Activated CD8-positive, alpha-beta memory T cell treated with anti-CD3 and anti-CD28 coated beads for 36 hours (primary cell): ENCODE measurements around the gene SLAMF7. TPM values are rescaled to one million over a fixed set of nuclear protein-coding genes. Genes with fewer than 3 reads are reported as not detected.

ENCODE experiments used
- CTCF ChIA-PET: fragments of 350-600 bp; sonication (Branson Sonifier 250); formaldehyde crosslinking; loops from one replicate; lab custom pipeline; 2021; ENCODE audit warnings: antibody characterized with exemption; lab: Charles Lee
- POLR2A ChIA-PET: fragments of 350-600 bp; sonication (Branson Sonifier 250); formaldehyde crosslinking; loops from one replicate; lab custom pipeline; 2021; ENCODE audit warnings: antibody characterized with exemption; lab: Charles Lee
- total RNA-seq, 2 experiments: library from RNA; stranded (reverse); gene quantifications; one replicate each; pipeline ENCODE4 v1.2.3, GENCODE V29; 2021

Gene SLAMF7
- total RNA-seq, 2 experiments from 2014 or later: 75.2 to 75.4 TPM

- CTCF ChIA-PET: interaction anchor here (1.0 to 5.1 kb wide), 5 partner anchors 30 to 64 kb away, joined by 3 to 29 read pairs (median 3); no protein-coding TSS in a partner anchor
- POLR2A ChIA-PET: no interaction called here
These were observed 776 bp upstream of the SLAMF7 start for GRCh38 chr1:160738271-160738670.

DNA sequence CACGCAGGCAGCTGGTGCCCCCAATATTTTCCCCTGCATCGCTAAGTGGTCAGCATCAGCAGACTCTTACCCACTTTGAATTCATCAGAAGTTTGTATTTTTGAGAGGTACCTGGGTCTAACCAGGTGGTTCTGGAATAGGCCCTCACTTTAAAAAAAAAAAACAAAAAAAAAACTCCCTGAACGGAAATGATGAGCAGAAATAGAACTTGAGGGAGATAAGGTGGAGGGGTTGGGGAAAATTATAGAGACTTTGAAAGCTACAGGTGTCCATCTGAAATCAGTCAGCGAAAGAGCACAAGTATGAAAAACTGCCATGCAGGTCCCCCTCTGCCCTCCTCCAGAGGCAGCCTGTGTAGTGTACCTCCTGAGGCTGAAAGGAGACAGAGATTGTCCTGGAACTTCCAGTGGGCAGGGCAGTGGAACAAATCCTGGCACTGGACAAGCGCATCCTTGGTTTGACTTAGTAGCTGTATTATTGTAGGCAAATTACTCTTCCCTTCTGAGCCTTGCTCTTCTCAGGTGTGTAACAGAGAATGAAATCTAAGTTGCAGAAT lies 1.2 kb downstream of the SLAMF7 start:
- POLR2A ChIA-PET: interaction anchor here (0.9 kb wide), 2 partner anchors 13 to 32 kb away, joined by 3 to 4 read pairs; no protein-coding TSS in a partner anchor
- CTCF ChIA-PET: interaction anchor here (0.8 to 5.1 kb wide), 9 partner anchors 15 to 95 kb away, joined by 3 to 29 read pairs (median 3); partner anchors contain the start of gene CD48

DNA sequence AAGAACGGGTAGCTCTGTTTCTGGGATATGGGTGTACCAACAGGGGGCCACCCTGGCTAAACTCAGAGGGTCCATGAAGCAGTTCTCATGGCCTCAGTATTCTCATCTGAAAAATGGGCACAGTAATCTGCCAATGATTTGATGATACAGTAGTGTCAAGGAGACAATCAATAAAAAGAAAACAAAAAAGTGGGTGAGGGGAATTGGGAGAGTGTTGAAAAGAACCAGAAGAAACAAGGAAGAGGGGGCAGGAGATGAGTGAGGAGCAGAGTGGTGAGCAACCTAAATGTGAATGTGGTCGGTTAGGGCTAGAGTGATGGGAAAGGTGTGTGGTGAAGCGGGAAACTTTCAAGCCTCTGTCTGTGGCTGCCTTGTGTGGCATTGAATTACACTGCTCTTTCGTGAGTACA lies 2.0 kb downstream of the SLAMF7 start:
- POLR2A ChIA-PET: no interaction called here
- CTCF ChIA-PET: interaction anchor here (0.8 to 5.1 kb wide), 8 partner anchors 15 to 66 kb away, joined by 3 to 29 read pairs (median 3); no protein-coding TSS in a partner anchor

DNA sequence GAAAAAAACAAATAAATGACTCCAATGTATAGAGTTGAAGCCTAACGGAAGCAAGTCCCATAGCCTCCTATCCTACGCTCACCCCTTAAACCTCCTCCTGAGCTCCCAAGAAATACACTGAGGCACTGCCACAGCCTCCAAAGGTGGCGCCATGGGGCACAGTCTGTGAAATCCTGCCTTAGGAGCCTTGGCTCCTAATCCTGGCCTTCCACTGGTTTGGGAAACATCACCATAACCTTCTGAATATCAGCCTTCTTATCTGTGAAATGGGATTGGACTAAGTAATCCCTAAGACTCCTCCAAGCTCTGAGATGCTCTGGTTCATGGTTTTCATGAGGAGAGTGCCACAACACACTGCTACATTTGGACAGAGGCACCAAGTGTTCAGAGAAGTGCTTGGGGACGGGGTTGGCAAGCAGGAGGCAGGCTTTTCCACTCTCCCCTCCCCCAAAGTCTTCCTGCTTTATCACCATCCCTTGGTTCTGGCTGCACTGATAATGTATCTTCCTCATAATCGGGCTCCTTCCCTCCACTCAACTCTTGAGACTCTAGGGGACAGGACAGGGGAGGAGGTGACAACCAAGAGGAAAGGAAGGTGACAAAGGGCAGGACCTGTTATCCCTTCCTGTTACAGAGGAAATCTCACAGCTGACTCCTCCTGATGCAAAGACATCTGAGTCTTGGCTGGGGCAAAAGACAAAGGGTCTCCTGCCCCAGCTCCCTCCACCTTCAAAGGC lies 2.7 kb downstream of the SLAMF7 start:
- POLR2A ChIA-PET: no interaction called here

DNA sequence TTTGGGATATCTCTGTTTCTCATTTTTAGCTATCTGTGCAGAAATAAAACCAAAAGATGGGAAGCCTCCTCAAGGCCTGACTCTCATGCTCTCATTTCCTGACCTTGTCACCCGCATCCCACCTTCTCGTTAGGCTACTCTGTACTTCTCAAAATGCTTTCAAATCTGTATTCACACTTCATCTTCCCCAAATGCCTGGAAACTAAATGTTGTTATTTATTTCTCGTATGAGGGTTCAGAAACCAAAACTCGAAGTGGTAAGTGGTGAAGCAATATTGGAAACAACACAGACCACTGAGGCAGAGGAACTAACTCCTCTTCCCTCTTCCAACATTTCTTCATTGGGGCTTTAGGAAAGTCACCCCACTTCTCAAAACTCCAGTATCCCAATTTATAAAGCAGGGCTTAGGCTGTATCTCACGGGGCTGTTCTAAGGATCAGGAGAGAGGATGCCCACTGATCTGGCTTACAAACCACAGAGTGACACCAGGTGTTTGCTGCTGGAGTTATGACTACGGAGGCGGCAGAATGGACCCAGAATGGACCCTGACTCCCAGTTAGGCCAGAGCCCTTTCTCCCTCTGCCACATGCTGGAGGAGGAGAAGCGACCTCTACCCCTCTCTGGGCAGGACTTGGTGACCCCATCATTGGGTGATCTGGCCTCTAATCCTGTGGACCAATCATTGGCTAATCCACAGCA lies 3.5 kb downstream of the SLAMF7 start:
- ChIA-PET POLR2A (no interaction called here), CTCF (interaction anchor here (1.0 to 5.1 kb wide), 4 partner anchors 14 to 35 kb away, joined by 3 to 29 read pairs (median 5); no protein-coding TSS in a partner anchor)

More for the DNA sequence above, 2.7 kb downstream of the SLAMF7 start:
- CTCF ChIA-PET: interaction anchor here (0.8 to 5.1 kb wide), 6 partner anchors 14 to 56 kb away, joined by 3 to 29 read pairs (median 3); no protein-coding TSS in a partner anchor

GRCh38 chr1:160743266-160743665 lies 4.2 kb downstream of the SLAMF7 start:
- CTCF ChIA-PET: interaction anchor here (1.0 to 1.9 kb wide), 3 partner anchors 13 to 34 kb away, joined by 3 to 6 read pairs (median 4); no protein-coding TSS in a partner anchor
- POLR2A ChIA-PET: no interaction called here

GRCh38 chr1:160744199-160744851 lies 5.3 kb downstream of the SLAMF7 start:
- CTCF ChIA-PET: interaction anchor here (0.8 to 1.9 kb wide), 9 partner anchors 12 to 91 kb away, joined by 3 to 6 read pairs (median 4); partner anchors contain the start of genes CD48 and LY9
- POLR2A ChIA-PET: interaction anchor here (0.8 to 1.2 kb wide), 2 partner anchors 11 to 13 kb away, joined by 3 to 6 read pairs; no protein-coding TSS in a partner anchor

GRCh38 chr1:160744852-160745520 lies 5.9 kb downstream of the SLAMF7 start:
- ChIA-PET CTCF (interaction anchor here (0.8 to 1.9 kb wide), 8 partner anchors 12 to 90 kb away, joined by 3 to 6 read pairs (median 4); partner anchors contain the start of gene CD48), POLR2A (interaction anchor here (1.2 kb wide), 1 partner anchor 11 kb away, joined by 6 read pairs; no protein-coding TSS in a partner anchor)

GRCh38 chr1:160745551-160745950 lies 6.5 kb downstream of the SLAMF7 start:
- POLR2A ChIA-PET: no interaction called here
- CTCF ChIA-PET: no interaction called here

GRCh38 chr1:160746836-160747500 lies 7.9 kb downstream of the SLAMF7 start:
- CTCF ChIA-PET: interaction anchor here (1.6 to 4.9 kb wide), 3 partner anchors 18 to 71 kb away, joined by 3 to 34 read pairs (median 4); no protein-coding TSS in a partner anchor
- POLR2A ChIA-PET: no interaction called here

DNA sequence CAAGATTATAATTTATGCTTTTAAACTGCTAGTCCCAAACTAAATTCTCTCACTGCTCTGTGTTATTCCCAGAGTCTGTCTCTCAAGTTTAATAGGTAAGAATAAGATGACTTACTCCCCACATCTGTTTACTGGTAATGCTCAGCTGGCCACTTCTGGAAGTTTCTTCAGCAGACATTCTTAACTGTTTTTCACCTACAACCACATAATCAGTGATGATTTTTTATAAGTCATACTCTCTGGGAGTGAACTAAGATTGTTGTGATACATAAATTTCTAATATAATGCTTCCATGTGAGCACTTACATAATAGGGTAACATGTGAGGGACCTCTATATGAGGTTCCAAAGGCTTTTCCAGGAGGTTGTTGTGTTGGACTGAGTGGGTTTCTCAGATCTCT lies 8.7 kb downstream of the SLAMF7 start:
- POLR2A ChIA-PET: interaction anchor here (0.6 kb wide), 1 partner anchor 53 kb away, joined by 3 read pairs; no protein-coding TSS in a partner anchor
- CTCF ChIA-PET: interaction anchor here (1.6 to 4.9 kb wide), 3 partner anchors 19 to 72 kb away, joined by 3 to 34 read pairs (median 4); no protein-coding TSS in a partner anchor

DNA sequence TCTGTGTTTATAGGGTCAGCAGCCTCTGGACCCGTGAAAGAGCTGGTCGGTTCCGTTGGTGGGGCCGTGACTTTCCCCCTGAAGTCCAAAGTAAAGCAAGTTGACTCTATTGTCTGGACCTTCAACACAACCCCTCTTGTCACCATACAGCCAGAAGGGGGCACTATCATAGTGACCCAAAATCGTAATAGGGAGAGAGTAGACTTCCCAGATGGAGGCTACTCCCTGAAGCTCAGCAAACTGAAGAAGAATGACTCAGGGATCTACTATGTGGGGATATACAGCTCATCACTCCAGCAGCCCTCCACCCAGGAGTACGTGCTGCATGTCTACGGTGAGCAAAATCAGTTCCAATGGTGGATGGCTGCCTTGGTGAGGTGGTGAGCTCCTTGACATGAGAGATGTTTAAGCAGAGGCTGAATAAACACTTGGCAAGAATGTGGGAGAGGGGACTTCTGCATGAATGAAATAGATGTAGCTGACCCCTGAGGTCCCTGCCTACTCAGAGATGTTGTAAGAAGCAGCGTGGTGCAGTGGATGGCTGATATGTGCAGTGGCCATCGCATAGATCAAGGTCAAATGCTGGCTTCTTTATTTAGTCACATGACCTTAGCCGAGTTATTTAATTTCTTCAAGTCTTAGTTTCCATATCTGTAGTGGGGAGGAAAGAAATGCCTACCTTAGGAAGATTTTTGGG lies 9.3 kb downstream of the SLAMF7 start:
- ChIA-PET CTCF (interaction anchor here (0.7 to 4.9 kb wide), 4 partner anchors 19 to 88 kb away, joined by 3 to 34 read pairs (median 4); no protein-coding TSS in a partner anchor), POLR2A (interaction anchor here (0.6 kb wide), 1 partner anchor 53 kb away, joined by 3 read pairs; no protein-coding TSS in a partner anchor)

DNA sequence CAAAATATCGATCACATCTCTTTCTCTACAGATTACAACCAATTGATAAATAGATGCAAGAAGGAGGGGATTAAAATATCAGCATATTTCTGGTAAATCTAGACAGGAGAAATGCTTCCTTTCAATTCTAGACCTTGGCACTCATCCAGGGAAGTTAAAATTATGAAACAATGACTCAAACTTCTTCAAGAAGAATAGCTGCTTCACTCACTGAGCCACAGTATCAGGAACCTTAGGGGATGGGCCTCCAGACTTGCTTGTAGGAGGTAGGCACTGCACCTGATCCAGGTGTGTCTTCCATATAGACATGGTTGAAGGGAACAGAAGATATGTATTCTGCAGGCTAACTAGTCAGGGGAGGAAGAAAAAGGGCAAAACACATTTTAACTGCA lies 9.8 kb downstream of the SLAMF7 start:
- CTCF ChIA-PET: interaction anchor here (0.7 to 4.9 kb wide), 3 partner anchors 19 to 87 kb away, joined by 3 to 34 read pairs (median 4); no protein-coding TSS in a partner anchor
- POLR2A ChIA-PET: no interaction called here

DNA sequence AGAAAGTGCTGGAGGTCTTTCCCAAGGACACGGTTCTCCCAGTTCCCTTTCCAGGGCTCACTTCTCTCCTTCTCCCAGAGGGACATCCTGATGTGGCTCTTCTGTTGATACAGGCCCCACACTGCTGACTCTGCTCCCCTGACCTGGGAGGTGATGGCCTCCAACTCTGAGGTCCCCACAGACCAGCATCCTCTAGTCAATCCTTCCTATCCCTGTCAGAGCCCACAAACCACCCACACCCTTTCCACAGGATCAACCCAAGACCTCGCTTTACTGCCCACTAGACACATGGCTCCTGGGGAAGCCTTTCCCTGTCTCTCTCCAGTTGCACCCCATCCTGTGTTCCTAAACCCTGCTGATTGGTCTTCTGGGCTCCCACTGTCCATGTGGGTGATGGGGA lies 11.6 kb downstream of the SLAMF7 start:
- CTCF ChIA-PET: interaction anchor here (4.9 kb wide), 1 partner anchor 17 kb away, joined by 34 read pairs; no protein-coding TSS in a partner anchor
- POLR2A ChIA-PET: no interaction called here

DNA sequence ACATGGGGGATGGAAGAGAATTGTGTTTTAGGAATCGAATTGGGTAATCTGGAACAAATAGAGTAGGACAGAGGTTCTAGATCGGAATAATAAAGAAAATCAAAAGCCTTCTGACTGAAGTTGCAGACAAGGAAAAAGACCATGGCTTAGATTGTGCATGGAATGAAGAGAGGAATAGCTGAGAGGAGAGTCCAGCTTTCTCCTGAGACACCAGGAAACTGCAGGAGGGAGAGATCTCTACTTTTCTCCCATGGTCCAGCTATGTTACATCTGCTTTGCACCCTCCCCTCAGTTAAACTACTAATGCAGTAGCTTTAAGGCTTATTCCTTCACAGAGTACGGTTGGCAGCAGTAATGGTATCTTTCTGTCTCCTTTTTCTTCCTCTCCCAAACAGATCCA lies 13.4 kb downstream of the SLAMF7 start:
- ChIA-PET CTCF (interaction anchor here (1.1 kb wide), 1 partner anchor 25 kb away, joined by 3 read pairs; no protein-coding TSS in a partner anchor), POLR2A (no interaction called here)

DNA sequence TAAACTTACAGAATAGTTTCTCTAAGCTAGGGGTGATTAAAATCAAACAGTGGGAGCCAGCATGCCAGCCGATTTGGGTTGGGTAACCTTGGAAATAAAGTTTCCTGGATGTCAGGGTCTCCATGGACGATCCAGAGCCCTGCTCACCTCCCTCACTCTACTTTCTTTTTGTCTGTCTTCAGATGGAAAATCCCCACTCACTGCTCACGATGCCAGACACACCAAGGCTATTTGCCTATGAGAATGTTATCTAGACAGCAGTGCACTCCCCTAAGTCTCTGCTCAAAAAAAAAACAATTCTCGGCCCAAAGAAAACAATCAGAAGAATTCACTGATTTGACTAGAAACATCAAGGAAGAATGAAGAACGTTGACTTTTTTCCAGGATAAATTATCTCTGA lies 13.9 kb downstream of the SLAMF7 start:
- POLR2A ChIA-PET: no interaction called here
- CTCF ChIA-PET: interaction anchor here (1.1 kb wide), 1 partner anchor 24 kb away, joined by 3 read pairs; no protein-coding TSS in a partner anchor
